ENCODE measurements around the gene ZNF892.

The ZNF892 gene

GRCh38 chr2:95166065-95166763, 41.1 kb upstream of the ZNF892 start:
- no peak for TF ChIP-seq CTCF (conservative IDR thresholded peaks at IDR 0.05; ENCODE audit: low read depth, low read length)
- DNase-seq (ENCODE audit: low read depth): no peak
- peak overlapping the region; percentile 97 for H3K4me3 ChIP-seq (ENCODE audit: low read length)

- DNase-seq (ENCODE audit: low read depth): no peak
- TF ChIP-seq CTCF (conservative IDR thresholded peaks at IDR 0.05; ENCODE audit: low read depth, low read length): no peak
- no peak overlapping the region for H3K4me3 ChIP-seq (ENCODE audit: low read length)
Measured at GRCh38 chr2:95171902-95172301, 35.4 kb upstream of the ZNF892 start.

- TF ChIP-seq CTCF (conservative IDR thresholded peaks at IDR 0.05; ENCODE audit: low read depth, low read length): no peak
- DNase-seq (ENCODE audit: low read depth): no peak
- H3K4me3 ChIP-seq (ENCODE audit: low read length): no peak overlapping the region
Measured at GRCh38 chr2:95174031-95174542, 33.2 kb upstream of the ZNF892 start.

GRCh38 chr2:95179451-95179850, 27.9 kb upstream of the ZNF892 start:
- TF ChIP-seq CTCF (conservative IDR thresholded peaks at IDR 0.05; ENCODE audit: low read depth, low read length): no peak
- DNase-seq (ENCODE audit: low read depth): no peak
- no peak overlapping the region for H3K4me3 ChIP-seq (ENCODE audit: low read length)

GRCh38 chr2:95181774-95182173, 25.5 kb upstream of the ZNF892 start:
- DNase-seq (ENCODE audit: low read depth): no peak
- no peak overlapping the region for H3K4me3 ChIP-seq (ENCODE audit: low read length)
- no peak for TF ChIP-seq CTCF (conservative IDR thresholded peaks at IDR 0.05; ENCODE audit: low read depth, low read length)

- H3K4me3 ChIP-seq (ENCODE audit: low read length): no peak overlapping the region
- no peak for TF ChIP-seq CTCF (conservative IDR thresholded peaks at IDR 0.05; ENCODE audit: low read depth, low read length)
- DNase-seq (ENCODE audit: low read depth): no peak
Measured at GRCh38 chr2:95185197-95185596, 22.1 kb upstream of the ZNF892 start.

GRCh38 chr2:95185973-95186372, 21.3 kb upstream of the ZNF892 start:
- TF ChIP-seq CTCF (conservative IDR thresholded peaks at IDR 0.05; ENCODE audit: low read depth, low read length): no peak
- no peak for DNase-seq (ENCODE audit: low read depth)
- H3K4me3 ChIP-seq (ENCODE audit: low read length): no peak overlapping the region

Data from retinal pigment epithelial cell (primary cell).